Adrenal gland (tissue), 12 donors: Measurements from ENCODE around the gene NR1H4. TPM values are rescaled to one million over a fixed set of nuclear protein-coding genes. Genes with fewer than 3 reads are reported as not detected.

Experiments
- DNase-seq, 7 donors: peaks; one replicate each; pipeline ENCODE4 v3.0.0-alpha.2; 2019 to 2020
- H3K27ac ChIP-seq, 5 donors: fragments of 200-600 bp; sonication (generic) in 4 of 5; 1 replicate in 3 of 5; 2 replicates in 2 of 5; pipeline versions ENCODE4 v1.5.1 to v1.8.0; 2016 to 2020; ENCODE audit warnings: mild to moderate bottlenecking in 1 of 5
- H3K27me3 ChIP-seq: fragments of 200-600 bp; 2 replicates; pipeline ENCODE4 v1.8.0; 2021
- H3K36me3 ChIP-seq, 2 donors: fragments of 200-600 bp; replicated peaks in 1 of 2; 1 replicate in 1 of 2; 2 replicates in 1 of 2; pipeline versions ENCODE4 v1.5.1 to v1.8.0; 2018 to 2022
- H3K4me1 ChIP-seq, 2 donors: fragments of 200-600 bp; replicated peaks in 1 of 2; 1 replicate in 1 of 2; 2 replicates in 1 of 2; pipeline versions ENCODE4 v1.5.1 to v1.8.0; 2018 to 2021
- H3K4me3 ChIP-seq, 4 donors: fragments of 200-600 bp; sonication (generic) in 3 of 4; one replicate each; pipeline ENCODE4 v1.5.1; 2016 to 2018
- H3K9me3 ChIP-seq, 3 donors: fragments of 200-600 bp; sonication (generic) in 1 of 3; replicated peaks in 1 of 3; 1 replicate in 2 of 3; 2 replicates in 1 of 3; pipeline versions ENCODE4 v1.5.1 to v1.8.0; 2016 to 2021
- CTCF ChIP-seq, 6 experiments: fragments of 450-650 bp in 4 of 6; fragments of 200-600 bp in 2 of 6; sonication (generic) in 1 of 6; IDR thresholded peaks; 1 replicate in 5 of 6; 2 replicates in 1 of 6; pipeline versions ENCODE4 v1.5.1 to v1.8.0; 2016 to 2021; ENCODE audit warnings: antibody characterized with exemption in 6 of 6, mild to moderate bottlenecking in 2 of 6, moderate library complexity in 1 of 6
- POLR2A ChIP-seq, 2 donors: fragments of 450-650 bp; IDR thresholded peaks; one replicate each; pipeline ENCODE4 v1.6.1; 2017; ENCODE audit warnings: antibody characterized with exemption in 2 of 2, mild to moderate bottlenecking in 2 of 2, moderate library complexity in 1 of 2
- WGBS, 4 donors: extraction: QIAGEN DNeasy Blood & Tissue Kit in 2 of 4; methylation state at CpG; one replicate each; pipeline versions ENCODE4 v1.1.5 to v1.1.7; 2013 to 2017; 5-methylcytosine and 5-hydroxymethylcytosine counted together
- intact Hi-C, 2 donors: fragments of 100-400 bp; cut with DNase I; formaldehyde crosslinking; loops; one replicate each; pipeline versions ENCODE4 v1.14.1 to v1.15.0; 2022 to 2023
- polyA plus RNA-seq, 3 donors: library from polyadenylated mRNA; stranded (reverse); fragments of 200-250 nt in 2 of 3; fragments of 350-450 nt in 1 of 3; fragmentation: Illumina TruSeq in 1 of 3; extraction: RNeasy Lipid Tissue Mini Kit (QIAGEN cat#74804) in 1 of 3; gene quantifications; one replicate each; pipeline ENCODE4 v1.2.3, GENCODE V29; 2013 to 2014
- total RNA-seq, 9 donors: library from RNA; depleted of rRNA in 4 of 9; stranded (reverse); fragments of >200 nt in 4 of 9; fragments of 120-200 nt in 1 of 9; fragmentation: NEBNext Ultra II Directional in 1 of 9; extraction: Animal tissue kit (Norgen Biotek cat#: 25700) in 1 of 9; gene quantifications; one replicate each; pipeline versions ENCODE4 v1.1.0 to v1.2.4, GENCODE V29; 2013 to 2023
- donor health status: healthy with polysubstance abuse.
- donor health status: Bipolar disorder and iron deficiency.
- donor health status: DM: yes; HTN: yes; CAD: no.
- donor health status: DM: no; HTN: no; CAD: no.
- donor health status: DM: no; HTN: no; CAD: no.
- donor health status: DM: yes; HTN: yes; CAD: no.

NR1H4 gene
- total and polyA plus RNA-seq, 12 donors = 17.2 to 66.9 (median 41.0) TPM

GRCh38 chr12:100572184-100572583 lies 98.5 kb downstream of the NR1H4 start:
- WGBS, 4 donors = 92 to 100% (median 93%) methylated on average over 3 of the region's 3 CpGs
- Histone ChIP-seq H3K36me3 (no peaks in the 10 kb centered on the region), H3K4me1 (peaks cover 10 to 18% of the 10 kb centered on the region in 2 donors), H3K27me3 (no peaks in the 10 kb centered on the region), H3K4me3 (no peak overlapping the region), H3K9me3 (no peaks in the 10 kb centered on the region), H3K27ac (no peak overlapping the region)
- TF ChIP-seq POLR2A (IDR thresholded peaks at IDR 0.05) (no peak), CTCF (IDR thresholded peaks at IDR 0.05) (no peak)
- intact Hi-C loops = no loop called here
- DNase-seq = no peak

- Histone ChIP-seq H3K4me1 (peaks cover 10 to 18% of the 10 kb centered on the region in 2 donors), H3K27ac (peak within 1 kb of the TSS in 4 of 5 donors; percentile 62 to 82 (median 72)), H3K27me3 (no peaks in the 10 kb centered on the region), H3K4me3 (peak within 1 kb of the TSS; percentile 7 to 88 (median 63)), H3K9me3 (no peaks in the 10 kb centered on the region), H3K36me3 (no peaks in the 10 kb centered on the region)
- TF ChIP-seq POLR2A (IDR thresholded peaks at IDR 0.05) (peak; percentile 49 to 81), CTCF (IDR thresholded peaks at IDR 0.05) (no peak)
- intact Hi-C loops = no loop called here
- 0 to 1% (median 1%) methylated on average over 20 to 70 of the region's 70 CpGs for WGBS, 4 donors
- peak; percentile 91 to 95 (median 92) for DNase-seq
These were observed 99.9 kb downstream of the NR1H4 start, which contains the start of gene GAS2L3 for GRCh38 chr12:100573292-100574186. GAS2L3 (plus strand) TSS chr12:100573684; CDS start chr12:100594905, 21,221 bp downstream.

- H3K9me3 ChIP-seq = no peaks in the 10 kb centered on the region
- no peaks in the 10 kb centered on the region for H3K27me3 ChIP-seq
- 9 to 11% (median 9%) methylated on average over 15 of the region's 15 CpGs for WGBS, 4 donors
- intact Hi-C loops = no loop called here
- peaks cover 10 to 18% of the 10 kb centered on the region in 2 donors for H3K4me1 ChIP-seq
- peak overlapping the region in 4 of 5 donors; percentile 62 to 82 (median 72) for H3K27ac ChIP-seq
- peak overlapping the region; percentile 7 to 88 (median 63) for H3K4me3 ChIP-seq
- no peak for TF ChIP-seq POLR2A (IDR thresholded peaks at IDR 0.05)
- TF ChIP-seq CTCF (IDR thresholded peaks at IDR 0.05) = no peak
- DNase-seq = peak in 3 of 7 donors; percentile 25 to 33 (median 32)
- no peaks in the 10 kb centered on the region for H3K36me3 ChIP-seq
These were observed 100.8 kb downstream of the NR1H4 start for GRCh38 chr12:100574187-100575074.
